ENCODE data around the gene ARHGAP18.

GRCh38 chr6:129612440-129612839 lies 97.5 kb downstream of the ARHGAP18 start:
- no peak for TF ChIP-seq CTCF (conservative IDR thresholded peaks at IDR 0.05 in 1 of 2, IDR thresholded peaks at IDR 0.05 in 1 of 2; ENCODE audit: extremely low read depth in 1 of 2, insufficient read depth in 1 of 2, low read depth in 1 of 2, low read length in 2 of 2)
- TF ChIP-seq EZH2 (IDR thresholded peaks at IDR 0.05; ENCODE audit: borderline replicate concordance, low read length) = no peak
